ENCODE data around the gene BMP7. TPM values are rescaled to one million over a fixed set of nuclear protein-coding genes. Genes with fewer than 3 reads are reported as not detected.
"Not testable (repeated sequence)": the region's sequence is repeated elsewhere in the genome, so short reads cannot be mapped to it uniquely, and the experiment has no call there.

The BMP7 gene
- total RNA-seq, 2 experiments from 2014 or later, result not detected

DNA sequence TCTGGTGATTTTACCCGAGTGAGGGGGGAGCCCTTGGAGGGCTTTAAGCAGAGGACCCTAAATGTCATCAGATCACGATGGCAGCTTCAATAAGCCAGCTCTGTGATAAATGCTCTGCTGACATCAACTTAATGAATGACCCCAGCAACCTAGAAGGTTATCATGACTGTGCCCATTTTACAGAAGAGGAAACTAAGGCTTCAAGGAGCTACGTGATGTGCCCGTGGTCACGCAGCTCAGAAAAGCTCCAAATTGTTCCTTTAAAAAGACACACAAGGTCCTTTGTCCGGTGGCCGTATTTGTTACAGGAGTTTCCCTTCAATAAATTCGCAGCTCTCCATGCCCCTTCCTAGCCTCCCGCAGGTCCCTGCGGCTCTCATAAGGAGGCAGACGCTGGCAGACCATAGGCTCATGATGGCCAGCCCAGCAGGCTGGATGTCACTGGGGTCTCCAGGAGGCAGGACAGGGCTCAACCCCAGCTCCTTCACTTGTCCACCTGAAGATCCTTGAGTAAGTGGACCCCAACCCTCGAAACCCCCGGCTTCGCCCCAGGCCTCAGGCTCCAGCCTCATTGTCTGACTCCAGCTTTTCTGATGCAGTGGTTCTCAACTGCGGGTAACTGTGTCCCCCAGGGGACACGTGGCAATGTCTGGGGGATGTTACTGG, 106.4 kb downstream of the BMP7 start:
- H3K27ac Mint-ChIP-seq, result no peak overlapping the region
- H3K4me1 Mint-ChIP-seq (ENCODE audit: low read depth), result no peaks in the 10 kb centered on the region
- ChIA-PET CTCF (no interaction called here), POLR2A (no interaction called here)
- H3K9me3 ChIP-seq (ENCODE audit: control insufficient read depth in 1 of 2, insufficient read depth in 1 of 2, low read length in 2 of 2), result peaks cover 0 to 20% of the 10 kb centered on the region in 2 experiments
- peaks cover 3% of the 10 kb centered on the region for H3K9me3 Mint-ChIP-seq
- no peak for ATAC-seq (ENCODE audit: poor library complexity)
- H3K4me3 Mint-ChIP-seq, result no peak overlapping the region
- H3K36me3 Mint-ChIP-seq (ENCODE audit: low read depth), result no peaks in the 10 kb centered on the region
- DNase-seq, result no peak
- no peaks in the 10 kb centered on the region for H3K27me3 ChIP-seq (ENCODE audit: control insufficient read depth in 1 of 2, insufficient read depth in 2 of 2, low read length in 2 of 2)
- H3K27ac ChIP-seq (ENCODE audit: low read depth in 1 of 2, low read length in 2 of 2), result no peak overlapping the region
- H3K27me3 Mint-ChIP-seq, result peaks cover 12% of the 10 kb centered on the region
- no peak for TF ChIP-seq CTCF (IDR thresholded peaks at IDR 0.05)
- intact Hi-C loops (cut with DNase I, micrococcal nuclease), result loop anchor here in 1 of 2 experiments (1.0 kb wide), 1 partner anchor 28 kb away; no protein-coding TSS in a partner anchor
- H3K4me3 ChIP-seq (ENCODE audit: low read length), result no peak overlapping the region
- H3K36me3 ChIP-seq (ENCODE audit: insufficient read depth, low read length), result no peaks in the 10 kb centered on the region
- H3K4me1 ChIP-seq (ENCODE audit: insufficient read depth, low read length), result no peaks in the 10 kb centered on the region

DNA sequence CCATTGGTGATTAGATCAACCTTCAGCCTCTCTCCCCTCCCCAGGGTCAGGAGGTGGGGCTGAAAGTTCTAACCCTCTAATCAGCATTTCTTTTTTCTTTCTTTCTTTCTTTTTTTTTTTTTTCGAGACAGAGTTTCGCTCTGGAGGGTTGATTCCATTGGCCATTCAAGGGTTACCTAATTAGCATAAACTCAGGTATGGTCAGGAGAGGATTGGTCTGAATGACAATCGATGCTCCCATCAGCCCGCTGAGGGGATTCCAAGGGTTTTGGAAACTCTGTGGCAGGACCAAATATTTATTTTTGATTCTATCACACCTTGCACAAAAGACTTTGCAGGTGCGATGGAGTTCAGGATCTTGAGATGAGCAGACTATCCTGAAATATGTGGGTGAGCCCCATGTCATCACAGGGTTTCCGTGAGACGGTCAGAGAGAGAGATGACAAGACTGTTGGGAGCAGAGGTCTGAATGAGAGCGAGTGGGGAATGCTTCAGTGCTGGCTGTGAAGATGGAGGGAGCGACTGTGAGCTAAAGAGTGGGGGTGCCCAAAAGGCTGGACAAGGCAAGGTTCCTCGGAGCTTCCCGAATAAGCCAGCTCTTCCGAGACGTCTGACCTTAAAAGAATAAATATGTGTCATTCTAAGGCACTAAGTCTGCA, 107.1 kb downstream of the BMP7 start:
- intact Hi-C loops (cut with DNase I, micrococcal nuclease), result no loop called here
- peaks cover 3% of the 10 kb centered on the region for H3K9me3 Mint-ChIP-seq
- ATAC-seq (ENCODE audit: poor library complexity), result no peak
- H3K4me3 Mint-ChIP-seq, result no peak overlapping the region
- Histone ChIP-seq H3K27ac (ENCODE audit: low read depth in 1 of 2, low read length in 2 of 2) (no peak overlapping the region), H3K27me3 (ENCODE audit: control insufficient read depth in 1 of 2, insufficient read depth in 2 of 2, low read length in 2 of 2) (no peaks in the 10 kb centered on the region), H3K36me3 (ENCODE audit: insufficient read depth, low read length) (no peaks in the 10 kb centered on the region), H3K4me3 (ENCODE audit: low read length) (no peak overlapping the region), H3K9me3 (ENCODE audit: control insufficient read depth in 1 of 2, insufficient read depth in 1 of 2, low read length in 2 of 2) (peaks cover 0 to 13% of the 10 kb centered on the region in 2 experiments), H3K4me1 (ENCODE audit: insufficient read depth, low read length) (no peaks in the 10 kb centered on the region)
- H3K27me3 Mint-ChIP-seq, result peaks cover 17% of the 10 kb centered on the region
- no peaks in the 10 kb centered on the region for H3K36me3 Mint-ChIP-seq (ENCODE audit: low read depth)
- H3K4me1 Mint-ChIP-seq (ENCODE audit: low read depth), result no peaks in the 10 kb centered on the region
- ChIA-PET POLR2A (no interaction called here), CTCF (no interaction called here)
- TF ChIP-seq CTCF (IDR thresholded peaks at IDR 0.05), result no peak
- DNase-seq, result no peak
- H3K27ac Mint-ChIP-seq, result no peak overlapping the region

DNA sequence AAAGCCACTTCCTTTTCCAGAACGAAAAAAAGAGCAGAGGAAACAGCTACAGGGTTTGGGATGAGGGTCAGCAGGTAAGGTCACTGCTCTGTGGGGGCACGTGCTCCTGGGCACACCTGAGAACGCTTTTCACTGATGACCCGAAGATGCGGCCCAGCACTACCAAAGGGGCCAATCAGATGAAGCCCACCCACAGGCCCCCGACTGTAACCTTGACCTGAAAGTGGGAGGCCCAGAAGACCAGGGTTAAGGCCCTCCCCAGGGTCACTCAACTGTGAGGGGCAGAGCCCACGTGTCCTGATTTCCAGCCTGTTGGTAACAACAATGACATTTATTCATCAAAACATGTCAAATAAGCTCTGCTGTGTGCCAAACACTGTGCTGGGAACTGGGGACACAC, 108.0 kb downstream of the BMP7 start:
- intact Hi-C loops (cut with DNase I, micrococcal nuclease), result no loop called here
- CTCF ChIA-PET, result no interaction called here

DNA sequence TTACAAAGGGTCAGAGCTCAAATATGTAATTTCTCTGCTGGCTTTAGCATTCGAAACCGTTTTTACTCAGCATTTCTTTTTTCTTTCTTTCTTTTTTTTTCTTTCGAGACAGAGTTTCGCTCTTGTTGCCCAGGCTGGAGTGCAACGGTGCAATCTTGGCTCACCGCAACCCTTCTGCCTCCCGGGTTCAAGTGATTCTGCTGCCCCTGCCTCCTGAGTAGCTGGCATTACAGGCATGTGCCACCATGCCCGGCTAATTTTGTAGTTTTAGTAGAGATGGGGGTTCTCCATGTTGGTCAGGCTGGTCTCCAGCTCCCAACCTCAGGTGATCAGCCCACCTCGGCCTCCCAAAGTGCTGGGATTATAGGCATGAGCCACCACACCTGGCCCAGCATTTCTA, 108.7 kb downstream of the BMP7 start:
- H3K27ac Mint-ChIP-seq; H3K4me1 ChIP-seq (ENCODE audit: insufficient read depth, low read length); H3K27me3 ChIP-seq (ENCODE audit: control insufficient read depth in 1 of 2, insufficient read depth in 2 of 2, low read length in 2 of 2); DNase-seq; H3K36me3 ChIP-seq (ENCODE audit: insufficient read depth, low read length); H3K27ac ChIP-seq (ENCODE audit: low read depth in 1 of 2, low read length in 2 of 2); H3K4me3 Mint-ChIP-seq; POLR2A ChIA-PET; intact Hi-C loops (cut with DNase I, micrococcal nuclease); H3K36me3 Mint-ChIP-seq (ENCODE audit: low read depth); H3K4me3 ChIP-seq (ENCODE audit: low read length); CTCF ChIA-PET; H3K9me3 Mint-ChIP-seq; ATAC-seq (ENCODE audit: poor library complexity); H3K4me1 Mint-ChIP-seq (ENCODE audit: low read depth): not testable (repeated sequence)
- H3K27me3 Mint-ChIP-seq, result peaks cover 13% of the 10 kb centered on the region
- H3K9me3 ChIP-seq (ENCODE audit: control insufficient read depth in 1 of 2, insufficient read depth in 1 of 2, low read length in 2 of 2), result peaks cover 0 to 13% of the 10 kb centered on the region in 2 experiments

More for the DNA sequence above, 108.0 kb downstream of the BMP7 start:
- H3K27me3 ChIP-seq (ENCODE audit: control insufficient read depth in 1 of 2, insufficient read depth in 2 of 2, low read length in 2 of 2), result no peaks in the 10 kb centered on the region
- H3K4me3 ChIP-seq (ENCODE audit: low read length), result no peak overlapping the region
- Mint-ChIP-seq H3K27ac (no peak overlapping the region), H3K36me3 (ENCODE audit: low read depth) (no peaks in the 10 kb centered on the region), H3K9me3 (no peaks in the 10 kb centered on the region), H3K4me1 (ENCODE audit: low read depth) (no peaks in the 10 kb centered on the region), H3K27me3 (peaks cover 17% of the 10 kb centered on the region), H3K4me3 (no peak overlapping the region)
- H3K4me1 ChIP-seq (ENCODE audit: insufficient read depth, low read length), result no peaks in the 10 kb centered on the region
- no peaks in the 10 kb centered on the region for H3K36me3 ChIP-seq (ENCODE audit: insufficient read depth, low read length)
- no peak overlapping the region for H3K27ac ChIP-seq (ENCODE audit: low read depth in 1 of 2, low read length in 2 of 2)
- no peak for TF ChIP-seq CTCF (IDR thresholded peaks at IDR 0.05)
- peaks cover 0 to 13% of the 10 kb centered on the region in 2 experiments for H3K9me3 ChIP-seq (ENCODE audit: control insufficient read depth in 1 of 2, insufficient read depth in 1 of 2, low read length in 2 of 2)
- POLR2A ChIA-PET, result no interaction called here
- ATAC-seq (ENCODE audit: poor library complexity), result no peak
- no peak for DNase-seq

All from CD4-positive, alpha-beta T cell (primary cell).